LoVo (cell line): ENCODE results near the gene SH3BP2.

ENCODE experiments used
- DNase-seq: peaks from one replicate; pipeline ENCODE4 v3.0.0-alpha.2; 2016; ENCODE audit warnings: low spot score

Gene SH3BP2

GRCh38 chr4:2832981-2833670 is 40.2 kb downstream of the SH3BP2 start:
- no peak for DNase-seq

- no peak for DNase-seq
Observed at GRCh38 chr4:2833671-2834000, 40.8 kb downstream of the SH3BP2 start.

- no peak for DNase-seq
Observed at GRCh38 chr4:2834001-2834921, 41.4 kb downstream of the SH3BP2 start.

GRCh38 chr4:2835978-2836377 is 43.1 kb downstream of the SH3BP2 start:
- DNase-seq = no peak

GRCh38 chr4:2836391-2836859 is 43.5 kb downstream of the SH3BP2 start:
- no peak for DNase-seq

GRCh38 chr4:2837110-2837903 is 44.4 kb downstream of the SH3BP2 start:
- no peak for DNase-seq

- DNase-seq = no peak
Observed at GRCh38 chr4:2837904-2838496, 45.1 kb downstream of the SH3BP2 start.

- no peak for DNase-seq
Observed at GRCh38 chr4:2839060-2839459, 46.2 kb downstream of the SH3BP2 start.

GRCh38 chr4:2842687-2843262 is 49.9 kb downstream of the SH3BP2 start:
- no peak for DNase-seq

- DNase-seq = peak; percentile 88
Observed at GRCh38 chr4:2843263-2843940, 50.5 kb downstream of the SH3BP2 start, which contains the start of gene ADD1. Gene ADD1, plus strand, starts transcription at chr4:2843844. Its CDS starts 32,072 bp downstream, at chr4:2875916.

- DNase-seq = no peak
Observed at GRCh38 chr4:2843941-2844584, 51.2 kb downstream of the SH3BP2 start.

GRCh38 chr4:2846172-2846571 is 53.3 kb downstream of the SH3BP2 start:
- DNase-seq = no peak

GRCh38 chr4:2847302-2847871 is 54.5 kb downstream of the SH3BP2 start:
- no peak for DNase-seq

GRCh38 chr4:2848449-2848848 is 55.6 kb downstream of the SH3BP2 start:
- DNase-seq = no peak

GRCh38 chr4:2849267-2850152 is 56.6 kb downstream of the SH3BP2 start:
- no peak for DNase-seq

GRCh38 chr4:2850966-2851798 is 58.3 kb downstream of the SH3BP2 start:
- DNase-seq = no peak

GRCh38 chr4:2852481-2852921 is 59.6 kb downstream of the SH3BP2 start:
- DNase-seq = no peak

- no peak for DNase-seq
Observed at GRCh38 chr4:2855584-2855983, 62.7 kb downstream of the SH3BP2 start.
